Astrocyte (in vitro differentiated cells and primary cell): ENCODE measurements around the gene SHTN1.

ENCODE experiments used
- CTCF ChIP-seq: IDR thresholded peaks from 2 replicates; pipeline ENCODE4 v1.5.1; 2011; ENCODE audit warnings: low read depth, mild to moderate bottlenecking, inconsistent platforms, low read length, moderate library complexity; ENCODE audit not compliant: insufficient read depth
- EZH2 ChIP-seq: IDR thresholded peaks from 2 replicates; pipeline ENCODE4 v1.6.1; 2012; ENCODE audit warnings: mild to moderate bottlenecking, low read length, inconsistent platforms; ENCODE audit not compliant: insufficient read depth

GRCh38 chr10:117005527-117006055, 604 bp upstream of the SHTN1 start:
- TF ChIP-seq EZH2 (no peak), CTCF (no peak)
